NCI-H1417 (cell line): ENCODE results near the gene ZNF26.
"Not testable (repeated sequence)": the region's sequence is repeated elsewhere in the genome, so short reads cannot be mapped to it uniquely, and the experiment has no call there.

Source experiments
- DNase-seq, 3 experiments: peaks; one replicate each; lab custom pipeline; 2025; lab: John Stamatoyannopoulos, UW

The ZNF26 gene

DNA sequence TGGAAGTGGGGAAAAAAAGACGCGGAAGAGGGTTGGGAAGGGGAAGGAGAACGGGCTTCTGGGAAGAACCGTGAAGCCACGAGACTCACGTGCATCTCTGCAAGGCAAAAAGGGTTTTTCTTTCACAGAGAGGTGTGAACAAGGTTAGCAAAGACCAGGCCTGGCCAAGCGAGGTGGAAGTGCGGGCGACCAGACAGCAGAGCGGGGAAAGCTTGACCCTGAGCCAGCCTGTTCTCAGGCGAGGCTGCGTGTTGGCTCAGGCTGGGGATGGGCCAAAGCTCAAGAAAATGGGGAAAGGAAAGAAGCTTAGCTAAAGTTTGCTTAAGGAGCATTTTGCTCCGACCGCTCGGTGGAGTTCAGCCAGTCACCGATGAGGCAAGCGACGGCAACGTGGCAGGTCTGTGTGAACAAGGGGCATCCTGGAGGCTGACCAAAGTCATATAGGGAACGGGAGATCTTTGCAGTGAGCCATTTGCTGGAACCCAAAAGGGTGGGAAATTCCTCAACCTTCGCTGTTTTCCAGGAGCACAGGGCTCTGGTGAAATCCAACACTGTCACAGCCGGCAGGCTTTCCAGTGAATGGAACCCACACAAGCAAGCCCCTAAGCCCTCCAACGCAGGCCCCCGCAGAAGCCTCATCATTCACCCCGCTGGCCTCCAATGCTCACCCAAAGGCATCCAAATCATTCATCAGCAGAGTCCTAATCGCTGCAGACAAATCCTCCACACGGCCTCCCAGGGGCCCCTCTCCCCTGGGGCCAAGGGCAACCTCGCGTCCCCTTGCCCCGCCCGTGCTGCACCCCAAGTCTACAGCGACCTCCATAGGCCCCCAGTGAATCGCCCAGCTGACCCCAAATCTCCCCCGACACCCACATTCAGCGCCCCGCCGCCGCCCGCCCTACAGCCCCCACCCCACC, 30.8 kb upstream of the ZNF26 start:
- no peak for DNase-seq

GRCh38 chr12:132956011-132956788, 30.0 kb upstream of the ZNF26 start, which contains the start of gene ZNF605:
Gene ZNF605, minus strand, starts transcription at chr12:132956306. Its CDS starts 10,671 bp downstream, at chr12:132945635.
- DNase-seq, result peak; percentile 38 to 61 (median 54)

GRCh38 chr12:132961790-132962189, 24.4 kb upstream of the ZNF26 start:
- DNase-seq, result not testable (repeated sequence)

- peak in 1 of 3 experiments; percentile 31 for DNase-seq
These were observed 22.2 kb upstream of the ZNF26 start for GRCh38 chr12:132963947-132964346.

- no peak for DNase-seq
These were observed 20.4 kb upstream of the ZNF26 start for GRCh38 chr12:132965796-132966195.

DNA sequence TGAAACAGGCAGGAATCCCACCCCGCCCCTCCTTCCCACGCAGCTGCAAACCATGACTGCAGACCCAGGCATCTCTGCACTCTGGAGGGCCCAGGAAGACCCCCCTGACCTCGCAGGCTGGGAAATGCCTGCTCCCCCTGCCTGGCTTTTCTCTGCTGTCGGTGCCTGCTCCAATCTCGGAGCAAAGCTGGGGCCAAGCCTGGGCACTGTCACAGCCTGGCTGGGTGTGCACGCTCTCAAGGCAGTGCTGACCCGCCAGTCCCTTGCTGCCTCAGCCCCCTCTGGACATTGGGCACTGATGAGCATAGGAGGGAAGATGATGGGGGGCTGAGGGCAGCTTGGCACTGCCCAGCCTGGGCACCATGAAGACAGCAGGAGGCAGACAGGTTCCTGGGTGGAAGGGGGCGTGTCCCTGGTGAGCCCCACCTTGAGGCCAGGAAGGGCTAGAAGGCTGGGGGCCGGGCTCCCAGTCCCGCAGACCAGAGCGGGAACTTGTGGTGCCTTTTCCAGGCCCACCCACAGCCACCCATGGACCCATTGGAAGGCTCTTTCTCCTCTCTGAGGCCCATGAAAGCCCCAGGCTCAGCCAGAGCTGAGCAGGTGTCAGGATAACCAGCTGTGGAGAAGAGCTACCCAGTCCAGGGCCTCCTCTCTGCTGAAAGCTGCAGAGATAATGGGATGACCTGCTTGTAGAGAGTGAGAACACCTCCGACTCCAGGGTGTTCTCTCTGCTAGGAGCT, 19.3 kb upstream of the ZNF26 start:
- DNase-seq, result no peak

DNA sequence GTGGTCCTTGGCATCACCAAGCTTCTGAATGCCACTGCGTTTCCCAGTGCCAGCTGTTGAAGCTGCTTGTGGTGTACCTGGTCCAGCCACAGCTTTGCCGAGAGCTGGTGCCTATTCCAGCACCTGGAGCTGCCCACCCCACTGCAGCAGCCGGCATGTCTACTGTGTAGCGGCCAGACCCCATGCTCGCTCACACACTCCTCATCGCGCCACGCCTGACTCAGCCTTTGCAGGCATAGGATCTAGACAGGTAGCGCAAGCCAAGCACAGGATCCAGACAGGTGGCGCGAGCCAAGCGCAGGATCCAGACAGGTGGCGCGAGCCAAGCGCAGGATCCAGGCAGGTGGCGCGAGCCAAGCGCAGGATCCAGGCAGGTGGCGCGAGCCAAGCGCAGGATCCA, 18.4 kb upstream of the ZNF26 start:
- DNase-seq, result no peak

- DNase-seq, result no peak
These were observed 13.8 kb upstream of the ZNF26 start for GRCh38 chr12:132972374-132972773.

DNA sequence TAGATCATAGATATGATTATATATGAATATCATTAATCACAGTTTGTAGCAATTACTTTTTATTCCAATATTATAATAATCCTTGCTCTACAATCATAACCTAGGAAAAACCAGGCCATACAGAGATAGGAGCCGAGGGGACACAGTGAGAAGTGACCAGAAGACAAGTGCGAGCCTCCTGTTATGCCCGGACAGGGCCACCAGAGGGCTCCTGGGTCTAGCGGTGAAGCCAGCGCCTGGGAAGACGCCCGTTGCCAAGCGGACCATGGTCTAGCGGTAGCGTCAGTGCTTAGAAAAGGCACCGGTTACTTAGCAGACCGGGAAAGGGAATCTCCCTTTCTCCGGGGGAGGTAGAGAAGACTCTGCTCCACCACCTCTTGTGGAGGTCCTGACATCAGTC, 9.3 kb upstream of the ZNF26 start:
- DNase-seq, result not testable (repeated sequence)

- DNase-seq, result peak in 1 of 3 experiments; percentile 45
These were observed 688 bp downstream of the ZNF26 start for GRCh38 chr12:132986885-132987225.

DNA sequence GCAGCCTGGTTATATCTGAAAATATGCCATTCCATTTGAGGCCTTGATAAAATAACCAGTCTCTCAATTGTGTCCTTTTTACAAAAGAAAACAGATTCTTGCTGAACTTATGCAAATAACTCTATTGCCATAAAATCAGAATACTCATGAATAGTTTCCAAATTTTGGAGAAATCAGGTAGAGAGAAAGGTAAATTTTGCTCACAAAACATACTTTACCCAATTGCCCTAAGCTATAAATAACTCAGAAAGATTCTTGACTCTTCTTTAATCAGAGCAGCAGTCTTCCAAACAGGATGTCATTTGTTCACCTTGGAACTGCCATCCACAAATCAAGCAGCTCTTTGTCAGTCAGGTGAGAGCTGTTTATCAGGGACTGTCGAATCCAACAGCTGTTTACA, 12.6 kb downstream of the ZNF26 start:
- DNase-seq, result no peak

DNA sequence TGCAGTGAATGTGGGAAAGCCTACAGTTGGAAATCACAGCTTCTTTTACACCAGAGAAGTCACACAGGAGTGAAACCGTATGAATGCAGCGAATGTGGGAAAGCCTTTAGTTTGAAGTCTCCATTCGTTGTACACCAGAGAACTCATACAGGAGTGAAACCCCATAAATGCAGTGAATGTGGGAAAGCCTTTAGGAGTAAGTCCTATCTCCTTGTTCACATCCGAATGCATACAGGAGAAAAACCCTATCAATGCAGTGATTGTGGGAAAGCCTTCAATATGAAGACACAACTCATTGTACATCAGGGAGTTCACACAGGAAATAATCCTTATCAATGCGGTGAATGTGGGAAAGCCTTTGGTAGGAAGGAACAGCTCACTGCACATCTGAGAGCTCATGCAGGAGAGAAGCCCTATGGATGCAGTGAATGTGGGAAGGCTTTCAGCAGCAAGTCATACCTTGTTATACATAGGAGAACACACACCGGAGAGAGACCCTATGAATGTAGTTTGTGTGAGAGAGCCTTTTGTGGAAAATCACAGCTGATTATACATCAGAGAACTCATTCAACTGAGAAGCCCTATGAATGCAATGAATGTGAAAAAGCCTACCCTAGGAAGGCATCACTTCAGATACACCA, 24.6 kb downstream of the ZNF26 start:
- DNase-seq, result no peak

DNA sequence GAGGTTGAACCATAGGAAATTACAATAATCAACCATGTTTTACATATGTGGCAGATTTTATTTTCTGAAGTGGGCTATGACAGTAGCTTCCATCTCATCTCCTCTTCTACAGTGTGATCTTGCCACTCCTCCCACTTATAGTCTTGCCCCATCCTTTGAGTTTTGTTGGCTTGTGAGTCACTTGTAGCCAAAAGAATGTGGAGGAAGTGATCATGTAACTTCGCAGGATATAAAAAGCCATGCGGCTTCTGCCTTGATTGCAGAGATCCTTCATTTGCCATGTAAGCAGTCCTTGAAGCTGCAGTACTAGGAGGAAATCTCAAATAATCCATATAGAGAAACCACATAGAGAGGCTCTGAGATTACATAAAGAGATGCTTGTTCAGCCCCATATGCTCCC, 37.4 kb downstream of the ZNF26 start:
- DNase-seq, result no peak

DNA sequence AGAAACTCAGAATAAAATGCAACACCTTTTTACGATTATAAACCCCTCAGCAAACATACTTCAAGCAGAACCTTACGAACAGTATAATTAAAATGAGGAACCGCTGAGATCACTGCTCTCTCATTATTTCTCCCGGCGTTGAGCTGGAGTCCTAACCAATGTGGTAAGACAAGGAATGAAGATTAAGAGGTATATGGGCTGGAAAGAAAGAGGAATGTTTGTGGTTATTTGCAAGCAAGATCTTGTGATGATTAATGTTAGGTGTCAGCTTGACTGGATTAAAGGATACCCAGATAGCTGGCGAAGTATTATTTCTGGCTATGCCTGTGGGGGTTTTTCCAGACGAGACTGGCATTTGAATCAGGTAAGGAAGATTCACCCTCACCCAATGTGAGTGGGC, 40.8 kb downstream of the ZNF26 start:
- no peak for DNase-seq

DNA sequence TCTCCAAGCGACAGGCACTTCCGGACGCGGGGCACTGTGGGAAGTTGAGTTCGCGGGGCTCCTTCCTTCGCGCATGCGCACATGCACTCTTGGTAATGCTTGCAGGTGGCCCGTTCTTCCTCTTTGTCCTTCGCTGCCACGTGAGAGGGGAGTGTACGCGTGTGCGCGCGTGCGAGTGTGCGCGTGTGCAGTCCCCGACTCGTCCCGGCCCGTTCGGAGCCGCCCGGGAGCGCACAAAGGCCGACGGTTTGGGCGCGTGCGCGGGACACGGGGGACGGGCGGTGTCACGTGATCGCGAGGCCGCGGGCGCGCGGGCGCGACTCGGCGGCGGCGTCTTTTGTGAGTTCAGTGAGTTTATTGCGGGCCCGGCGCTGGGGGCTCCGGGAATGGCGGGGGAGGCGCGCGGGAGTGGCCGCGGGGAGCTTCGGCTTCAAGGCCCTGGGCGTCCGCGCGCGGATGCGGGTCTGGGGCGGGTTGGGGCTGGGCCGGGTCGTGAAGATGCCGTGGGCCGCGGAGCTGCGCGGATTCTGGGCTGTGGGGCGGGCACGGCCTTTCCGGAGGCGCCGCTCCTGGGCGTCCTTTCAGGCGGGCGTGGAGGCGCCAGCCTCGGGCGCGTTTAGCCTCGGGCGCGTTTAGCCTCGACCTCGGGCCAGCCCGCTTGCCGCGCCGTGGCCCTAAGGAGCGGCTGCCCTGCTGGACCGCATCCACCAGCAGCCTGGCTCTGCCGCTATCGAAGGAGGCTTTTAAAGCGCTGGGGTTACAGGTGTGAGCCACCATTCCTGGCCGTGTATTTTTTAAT, 51.2 kb downstream of the ZNF26 start, which contains the start of gene ZNF84:
TSS of gene ZNF84 (plus strand) at position 303 of the 799 bp plus-strand sequence. CDS start 3,959 bp downstream, outside the sequence.
- DNase-seq, result peak; percentile 99

DNA sequence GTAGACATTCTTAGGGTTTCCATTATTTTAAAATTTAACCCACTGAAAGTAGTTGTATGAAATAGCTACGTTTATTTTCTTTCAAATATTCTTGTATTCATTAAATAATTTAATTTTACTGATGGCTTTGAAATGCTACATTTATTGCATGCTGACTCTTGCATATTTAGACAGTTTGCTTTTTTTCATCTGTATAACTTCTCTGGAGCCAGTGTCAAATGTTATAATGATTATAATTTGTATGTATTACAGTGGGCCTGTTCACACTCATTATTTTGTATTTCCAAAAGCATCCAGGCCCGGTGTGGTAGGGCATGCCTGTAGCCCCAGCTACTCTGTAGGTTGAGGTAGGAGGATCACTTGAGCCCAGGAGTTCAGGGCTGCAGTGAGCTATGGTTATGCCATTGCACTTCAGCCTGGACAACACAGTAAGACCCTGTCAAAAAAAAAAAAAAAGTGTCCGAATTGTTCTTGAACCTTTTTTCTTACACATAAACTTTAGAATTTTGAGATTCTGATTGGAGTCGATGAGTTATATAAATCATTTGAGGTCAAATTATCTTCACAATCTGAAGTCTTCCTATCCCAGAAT, 52.0 kb downstream of the ZNF26 start:
- DNase-seq, result no peak

- no peak for DNase-seq
These were observed 60.5 kb downstream of the ZNF26 start for GRCh38 chr12:133046698-133047097.

DNA sequence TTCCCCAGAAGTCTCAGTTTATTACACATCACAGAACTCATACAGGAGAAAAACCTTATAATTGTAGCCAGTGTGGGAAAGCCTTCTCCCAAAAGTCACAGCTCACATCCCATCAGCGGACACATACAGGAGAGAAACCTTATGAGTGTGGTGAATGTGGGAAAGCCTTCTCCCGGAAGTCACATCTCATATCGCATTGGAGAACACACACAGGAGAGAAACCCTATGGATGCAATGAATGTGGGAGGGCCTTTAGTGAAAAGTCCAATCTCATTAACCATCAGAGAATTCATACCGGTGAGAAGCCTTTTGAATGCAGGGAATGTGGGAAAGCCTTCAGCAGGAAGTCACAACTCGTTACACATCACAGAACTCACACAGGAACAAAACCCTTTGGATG, 71.3 kb downstream of the ZNF26 start:
- DNase-seq, result no peak

GRCh38 chr12:133058203-133059113, 72.3 kb downstream of the ZNF26 start:
- peak in 2 of 3 experiments; percentile 23 to 52 for DNase-seq
